Measurements from ENCODE around the gene C12orf42. TPM values are rescaled to one million over a fixed set of nuclear protein-coding genes. Genes with fewer than 3 reads are reported as not detected.

Gene C12orf42
- total RNA-seq, 4 donors from 2014 or later, result 0.38 TPM; not detected in 3

GRCh38 chr12:103494734-103495468 is 867 bp downstream of the C12orf42 start:
- TF ChIP-seq CTCF (IDR thresholded peaks at IDR 0.05; ENCODE audit: low read depth), result no peak

- TF ChIP-seq CTCF (IDR thresholded peaks at IDR 0.05; ENCODE audit: low read depth), result no peak
Observed at GRCh38 chr12:103494051-103494733, 1.6 kb downstream of the C12orf42 start.

GRCh38 chr12:103493199-103493598 is 2.6 kb downstream of the C12orf42 start:
- TF ChIP-seq CTCF (IDR thresholded peaks at IDR 0.05; ENCODE audit: low read depth), result no peak

- no peak for TF ChIP-seq CTCF (IDR thresholded peaks at IDR 0.05; ENCODE audit: low read depth)
Observed at GRCh38 chr12:103482365-103482764, 13.4 kb downstream of the C12orf42 start.

GRCh38 chr12:103475073-103475472 is 20.7 kb downstream of the C12orf42 start:
- no peak for TF ChIP-seq CTCF (IDR thresholded peaks at IDR 0.05; ENCODE audit: low read depth)

DNA sequence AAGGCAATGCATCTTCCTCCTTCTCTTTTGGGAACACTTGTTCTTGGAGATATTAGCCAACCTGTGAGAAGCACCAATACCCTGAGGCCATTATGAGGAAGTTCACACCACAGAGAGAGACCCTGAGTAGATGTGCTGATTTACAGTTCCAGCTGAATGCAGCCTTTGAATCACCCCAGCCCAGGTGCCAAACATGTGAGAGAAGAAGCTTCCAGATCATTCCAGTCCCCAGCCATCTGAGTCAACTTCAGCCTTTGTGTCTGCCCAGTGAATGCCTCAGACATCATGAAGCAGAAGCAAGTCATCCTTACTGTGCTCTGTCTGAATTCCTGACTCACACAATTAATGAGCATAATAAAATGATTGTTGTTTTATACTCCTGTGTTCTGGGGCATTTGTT is 25.1 kb downstream of the C12orf42 start:
- no peak for TF ChIP-seq CTCF (IDR thresholded peaks at IDR 0.05; ENCODE audit: low read depth)

DNA sequence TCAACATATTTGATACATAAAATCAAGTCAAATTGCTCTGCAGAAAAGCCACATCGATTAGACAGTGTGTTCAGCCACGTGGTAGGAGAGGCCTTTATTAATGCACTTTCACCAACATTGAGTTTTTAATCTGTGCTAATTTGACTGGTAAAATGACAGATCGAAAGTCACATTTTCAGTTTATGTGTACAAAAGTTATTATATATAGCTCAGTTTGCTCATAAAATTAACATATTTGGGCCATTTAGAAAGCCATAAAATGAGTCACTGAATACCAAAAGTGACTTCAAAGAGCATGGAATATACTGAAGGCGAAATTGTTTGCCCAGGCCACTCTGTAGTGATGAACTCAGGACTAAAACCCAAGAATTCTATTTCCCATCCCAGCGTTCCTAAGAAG is 26.0 kb downstream of the C12orf42 start:
- TF ChIP-seq CTCF (IDR thresholded peaks at IDR 0.05; ENCODE audit: low read depth), result no peak

Data from subcutaneous adipose tissue (tissue), 4 donors.